ENCODE results near the gene CHST4.
"Not testable (repeated sequence)": the region's sequence is repeated elsewhere in the genome, so short reads cannot be mapped to it uniquely, and the experiment has no call there.

Gene CHST4

GRCh38 chr16:71565812-71566700 lies 39.8 kb downstream of the CHST4 start:
- no peaks in the 10 kb centered on the region for H3K36me3 ChIP-seq (ENCODE audit: insufficient read depth, low read length)
- peak overlapping the region; percentile 95 for H3K4me3 ChIP-seq (ENCODE audit: low read length)
- H3K27me3 ChIP-seq (ENCODE audit: insufficient read depth, low read length) = no peaks in the 10 kb centered on the region
- H3K4me1 ChIP-seq (ENCODE audit: insufficient read depth, low read length) = peaks cover 8% of the 10 kb centered on the region
- H3K9me3 ChIP-seq (ENCODE audit: low read length) = peaks cover 4% of the 10 kb centered on the region
- peak overlapping the region; percentile 88 for H2AFZ ChIP-seq (ENCODE audit: low read depth, low read length)

- no peak overlapping the region for H3K4me3 ChIP-seq (ENCODE audit: low read length)
These were observed 41.7 kb downstream of the CHST4 start for GRCh38 chr16:71567931-71568330.

GRCh38 chr16:71568551-71568950 lies 42.3 kb downstream of the CHST4 start:
- Histone ChIP-seq H3K36me3 (ENCODE audit: insufficient read depth, low read length) (no peaks in the 10 kb centered on the region), H3K4me3 (ENCODE audit: low read length) (no peak overlapping the region), H3K9me3 (ENCODE audit: low read length) (no peaks in the 10 kb centered on the region), H2AFZ (ENCODE audit: low read depth, low read length) (no peak overlapping the region), H3K4me1 (ENCODE audit: insufficient read depth, low read length) (peaks cover 7% of the 10 kb centered on the region), H3K27me3 (ENCODE audit: insufficient read depth, low read length) (peaks cover 5% of the 10 kb centered on the region)

More at GRCh38 chr16:71567931-71568330, 41.7 kb downstream of the CHST4 start:
- Histone ChIP-seq H3K4me1 (ENCODE audit: insufficient read depth, low read length) (peaks cover 8% of the 10 kb centered on the region), H2AFZ (ENCODE audit: low read depth, low read length) (no peak overlapping the region), H3K9me3 (ENCODE audit: low read length) (no peaks in the 10 kb centered on the region), H3K36me3 (ENCODE audit: insufficient read depth, low read length) (no peaks in the 10 kb centered on the region), H3K27me3 (ENCODE audit: insufficient read depth, low read length) (peaks cover 2% of the 10 kb centered on the region)

- Histone ChIP-seq H3K4me3 (ENCODE audit: low read length) (no peak overlapping the region), H2AFZ (ENCODE audit: low read depth, low read length) (no peak overlapping the region), H3K9me3 (ENCODE audit: low read length) (no peaks in the 10 kb centered on the region), H3K36me3 (ENCODE audit: insufficient read depth, low read length) (no peaks in the 10 kb centered on the region), H3K27me3 (ENCODE audit: insufficient read depth, low read length) (peaks cover 5% of the 10 kb centered on the region), H3K4me1 (ENCODE audit: insufficient read depth, low read length) (no peaks in the 10 kb centered on the region)
These were observed 43.4 kb downstream of the CHST4 start for GRCh38 chr16:71569621-71570020.

GRCh38 chr16:71570144-71570543 lies 43.9 kb downstream of the CHST4 start:
- Histone ChIP-seq H3K4me3 (ENCODE audit: low read length) (no peak overlapping the region), H3K9me3 (ENCODE audit: low read length) (no peaks in the 10 kb centered on the region), H3K4me1 (ENCODE audit: insufficient read depth, low read length) (no peaks in the 10 kb centered on the region), H3K36me3 (ENCODE audit: insufficient read depth, low read length) (no peaks in the 10 kb centered on the region), H2AFZ (ENCODE audit: low read depth, low read length) (no peak overlapping the region), H3K27me3 (ENCODE audit: insufficient read depth, low read length) (peaks cover 5% of the 10 kb centered on the region)

GRCh38 chr16:71572497-71573116 lies 46.4 kb downstream of the CHST4 start:
- Histone ChIP-seq H3K4me1 (ENCODE audit: insufficient read depth, low read length) (no peaks in the 10 kb centered on the region), H3K9me3 (ENCODE audit: low read length) (no peaks in the 10 kb centered on the region), H3K27me3 (ENCODE audit: insufficient read depth, low read length) (peaks cover 21% of the 10 kb centered on the region), H2AFZ (ENCODE audit: low read depth, low read length) (no peak overlapping the region), H3K36me3 (ENCODE audit: insufficient read depth, low read length) (no peaks in the 10 kb centered on the region), H3K4me3 (ENCODE audit: low read length) (no peak overlapping the region)

GRCh38 chr16:71573387-71574094 lies 47.3 kb downstream of the CHST4 start:
- no peak overlapping the region for H2AFZ ChIP-seq (ENCODE audit: low read depth, low read length)
- H3K9me3 ChIP-seq (ENCODE audit: low read length) = no peaks in the 10 kb centered on the region
- H3K36me3 ChIP-seq (ENCODE audit: insufficient read depth, low read length) = no peaks in the 10 kb centered on the region
- peaks cover 22% of the 10 kb centered on the region for H3K27me3 ChIP-seq (ENCODE audit: insufficient read depth, low read length)
- no peaks in the 10 kb centered on the region for H3K4me1 ChIP-seq (ENCODE audit: insufficient read depth, low read length)
- no peak overlapping the region for H3K4me3 ChIP-seq (ENCODE audit: low read length)

- no peaks in the 10 kb centered on the region for H3K36me3 ChIP-seq (ENCODE audit: insufficient read depth, low read length)
These were observed 48.5 kb downstream of the CHST4 start for GRCh38 chr16:71574702-71575101.

GRCh38 chr16:71576971-71577370 lies 50.7 kb downstream of the CHST4 start, which contains the start of gene TAT:
Gene TAT, minus strand, starts transcription at chr16:71577092. Its CDS starts 677 bp downstream, at chr16:71576415.
- Histone ChIP-seq H3K36me3 (ENCODE audit: insufficient read depth, low read length) (no peaks in the 10 kb centered on the region), H3K4me1 (ENCODE audit: insufficient read depth, low read length) (no peaks in the 10 kb centered on the region), H3K9me3 (ENCODE audit: low read length) (no peaks in the 10 kb centered on the region), H3K27me3 (ENCODE audit: insufficient read depth, low read length) (peaks cover 20% of the 10 kb centered on the region), H2AFZ (ENCODE audit: low read depth, low read length) (no peak within 1 kb of the TSS), H3K4me3 (ENCODE audit: low read length) (no peak within 1 kb of the TSS)

More at GRCh38 chr16:71574702-71575101, 48.5 kb downstream of the CHST4 start:
- H3K27me3 ChIP-seq (ENCODE audit: insufficient read depth, low read length) = peaks cover 22% of the 10 kb centered on the region
- H3K9me3 ChIP-seq (ENCODE audit: low read length) = no peaks in the 10 kb centered on the region
- H3K4me1 ChIP-seq (ENCODE audit: insufficient read depth, low read length) = no peaks in the 10 kb centered on the region
- H3K4me3 ChIP-seq (ENCODE audit: low read length) = no peak overlapping the region
- no peak overlapping the region for H2AFZ ChIP-seq (ENCODE audit: low read depth, low read length)

- H3K4me3 ChIP-seq (ENCODE audit: low read length); H3K4me1 ChIP-seq (ENCODE audit: insufficient read depth, low read length); H3K36me3 ChIP-seq (ENCODE audit: insufficient read depth, low read length); H3K9me3 ChIP-seq (ENCODE audit: low read length); H3K27me3 ChIP-seq (ENCODE audit: insufficient read depth, low read length); H2AFZ ChIP-seq (ENCODE audit: low read depth, low read length): not testable (repeated sequence)
These were observed 56.3 kb downstream of the CHST4 start for GRCh38 chr16:71582553-71582848.

- H3K27me3 ChIP-seq (ENCODE audit: insufficient read depth, low read length) = peaks cover 6% of the 10 kb centered on the region
- no peak overlapping the region for H3K4me3 ChIP-seq (ENCODE audit: low read length)
- H3K9me3 ChIP-seq (ENCODE audit: low read length) = no peaks in the 10 kb centered on the region
- H3K36me3 ChIP-seq (ENCODE audit: insufficient read depth, low read length) = no peaks in the 10 kb centered on the region
- H2AFZ ChIP-seq (ENCODE audit: low read depth, low read length) = no peak overlapping the region
- no peaks in the 10 kb centered on the region for H3K4me1 ChIP-seq (ENCODE audit: insufficient read depth, low read length)
These were observed 58.5 kb downstream of the CHST4 start for GRCh38 chr16:71584543-71585317.

GRCh38 chr16:71585318-71585703 lies 59.1 kb downstream of the CHST4 start:
- Histone ChIP-seq H3K4me1 (ENCODE audit: insufficient read depth, low read length) (no peaks in the 10 kb centered on the region), H3K36me3 (ENCODE audit: insufficient read depth, low read length) (no peaks in the 10 kb centered on the region), H3K9me3 (ENCODE audit: low read length) (no peaks in the 10 kb centered on the region), H2AFZ (ENCODE audit: low read depth, low read length) (no peak overlapping the region), H3K27me3 (ENCODE audit: insufficient read depth, low read length) (peaks cover 6% of the 10 kb centered on the region), H3K4me3 (ENCODE audit: low read length) (no peak overlapping the region)

Data from neuron (in vitro differentiated cells).